Measurements from ENCODE around the gene ARHGAP40.

- no peak for TF ChIP-seq CTCF (conservative IDR thresholded peaks at IDR 0.05 in 1 of 2, IDR thresholded peaks at IDR 0.05 in 1 of 2; ENCODE audit: low read depth in 1 of 2, low read length in 2 of 2)
- no peak for TF ChIP-seq EZH2 (IDR thresholded peaks at IDR 0.05; ENCODE audit: low read length, missing control alignments)
These were observed 71.7 kb downstream of the ARHGAP40 start for GRCh38 chr20:38673261-38673660.
